SU-DHL-6 (cell line): Measurements from ENCODE around the gene GNA14.

Experiments
- H2AFZ ChIP-seq: fragments of 200-600 bp; sonication (generic); 2 replicates; pipeline ENCODE4 v1.6.1; 2014; ENCODE audit warnings: low read depth, mild to moderate bottlenecking, moderate library complexity, mixed read lengths, antibody characterized with exemption, low read length; ENCODE audit not compliant: severe bottlenecking
- H3F3A ChIP-seq: fragments of 200-600 bp; shearing (Covaris generic); 2 replicates; pipeline ENCODE4 v1.6.0; 2016; ENCODE audit warnings: antibody characterized with exemption, mild to moderate bottlenecking; ENCODE audit not compliant: insufficient read depth
- H3K27ac ChIP-seq: fragments of 200-600 bp; sonication (generic); 2 replicates; pipeline ENCODE4 v1.5.1; 2016; ENCODE audit warnings: low read depth, mild to moderate bottlenecking, low read length, moderate library complexity, mixed read lengths
- H3K27me3 ChIP-seq: fragments of 200-600 bp; sonication (generic), shearing (Covaris generic); 2 replicates; pipeline ENCODE4 v1.6.0; 2014; ENCODE audit warnings: mild to moderate bottlenecking, low read length
- H3K36me3 ChIP-seq: fragments of 200-600 bp; sonication (generic); 2 replicates; pipeline ENCODE4 v1.6.1; 2014; ENCODE audit warnings: mild to moderate bottlenecking, low read length, mixed read lengths
- H3K4me2 ChIP-seq: fragments of 300-600, 200-600 bp; shearing (Covaris generic), sonication (generic); 2 replicates; pipeline ENCODE4 v1.6.0; 2014; ENCODE audit warnings: low read length, low read depth, mild to moderate bottlenecking; ENCODE audit not compliant: poor library complexity, severe bottlenecking
- H3K4me3 ChIP-seq: fragments of 200-600 bp; sonication (generic); 2 replicates; pipeline ENCODE4 v1.5.1; 2014; ENCODE audit warnings: antibody characterized with exemption, low read length, mild to moderate bottlenecking, mixed read lengths; ENCODE audit not compliant: insufficient read depth, poor library complexity, severe bottlenecking
- H3K79me2 ChIP-seq: fragments of 200-600 bp; sonication (generic); 2 replicates; pipeline ENCODE4 v1.6.1; 2014; ENCODE audit warnings: mild to moderate bottlenecking, low read length, moderate library complexity; ENCODE audit not compliant: insufficient read depth
- H3K9ac ChIP-seq: fragments of 200-600 bp; sonication (generic); 2 replicates; pipeline ENCODE4 v1.7.0; 2014; ENCODE audit warnings: mild to moderate bottlenecking, low read length
- H3K9me2 ChIP-seq: fragments of 200-600 bp; sonication (generic); replicated peaks from 2 replicates; pipeline ENCODE4 v1.6.1; 2014; ENCODE audit warnings: low read length; ENCODE audit not compliant: insufficient read depth
- H3K9me3 ChIP-seq: fragments of 200-600 bp; sonication (generic); 2 replicates; pipeline ENCODE4 v1.6.1; 2014; ENCODE audit warnings: low read length, mixed read lengths; ENCODE audit not compliant: insufficient read depth
- H4K20me1 ChIP-seq: fragments of 200-600 bp; sonication (generic); 2 replicates; pipeline ENCODE4 v1.6.1; 2014; ENCODE audit warnings: low read depth, mild to moderate bottlenecking, antibody characterized with exemption, low read length, moderate library complexity, mixed read lengths
- EZH2phosphoT487 ChIP-seq: fragments of 200-600 bp; sonication (generic), shearing (Covaris generic); conservative IDR thresholded peaks from 2 replicates; pipeline ENCODE4 v1.6.1; 2018; ENCODE audit warnings: mild to moderate bottlenecking, antibody characterized with exemption, low read length, moderate library complexity, mixed read lengths
- TF ChIP-seq, protein P1 (sequence below): fragments of 200-600 bp; sonication (generic); IDR thresholded peaks from one replicate; pipeline ENCODE4 v1.5.1; 2017; ENCODE audit warnings: antibody characterized with exemption, mild to moderate bottlenecking, low read length, moderate library complexity; ENCODE audit not compliant: insufficient read depth, poor library complexity, severe bottlenecking

GNA14 gene

DNA sequence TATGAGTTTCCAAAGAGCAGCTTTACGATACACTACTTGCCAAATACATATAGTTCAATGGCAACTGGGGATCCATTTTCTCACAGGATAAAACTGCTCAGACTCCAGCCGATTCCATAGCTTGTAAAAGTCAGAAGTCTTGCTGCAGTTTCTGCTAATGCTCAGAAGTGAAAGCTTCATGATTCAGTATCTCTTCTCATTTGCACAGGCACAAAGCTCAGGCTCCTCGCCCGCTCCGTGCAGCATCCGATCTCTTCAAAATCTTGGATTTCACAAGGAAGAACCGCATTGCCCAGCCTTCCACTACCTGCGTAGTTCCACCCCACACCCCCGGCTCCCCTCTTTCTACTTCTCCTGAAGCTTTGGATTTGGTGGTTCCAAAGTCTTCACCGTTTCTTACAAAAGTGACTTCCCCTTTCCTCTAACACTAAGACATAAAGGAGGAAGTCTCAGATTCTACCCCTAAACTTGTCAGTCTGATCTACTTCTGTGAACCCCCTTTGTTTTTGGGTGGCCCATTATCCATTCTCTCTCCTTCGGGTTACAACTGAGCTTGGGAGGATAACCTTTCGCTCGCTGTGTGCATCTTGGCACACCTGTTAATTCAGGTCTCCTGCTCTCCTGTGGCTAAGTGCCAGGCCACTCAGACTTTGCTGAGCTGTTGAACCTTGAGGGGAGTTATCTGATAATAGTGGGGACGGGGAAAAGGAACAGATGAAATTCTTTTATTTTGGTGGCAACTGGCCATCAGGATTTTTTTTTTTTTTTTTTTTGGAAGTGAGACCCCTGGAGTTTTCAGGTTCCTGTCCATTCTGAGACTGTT lies 194.1 kb downstream of the GNA14 start:
- no peaks in the 10 kb centered on the region for H3K9me3 ChIP-seq
- no peak overlapping the region for H2AFZ ChIP-seq
- no peak overlapping the region for H3K27ac ChIP-seq
- no peaks in the 10 kb centered on the region for H4K20me1 ChIP-seq
- H3K9ac ChIP-seq, result no peak overlapping the region
- no peaks in the 10 kb centered on the region for H3K36me3 ChIP-seq
- H3K79me2 ChIP-seq, result no peaks in the 10 kb centered on the region
- no peak overlapping the region for H3K4me2 ChIP-seq
- TF ChIP-seq, protein P1, sequence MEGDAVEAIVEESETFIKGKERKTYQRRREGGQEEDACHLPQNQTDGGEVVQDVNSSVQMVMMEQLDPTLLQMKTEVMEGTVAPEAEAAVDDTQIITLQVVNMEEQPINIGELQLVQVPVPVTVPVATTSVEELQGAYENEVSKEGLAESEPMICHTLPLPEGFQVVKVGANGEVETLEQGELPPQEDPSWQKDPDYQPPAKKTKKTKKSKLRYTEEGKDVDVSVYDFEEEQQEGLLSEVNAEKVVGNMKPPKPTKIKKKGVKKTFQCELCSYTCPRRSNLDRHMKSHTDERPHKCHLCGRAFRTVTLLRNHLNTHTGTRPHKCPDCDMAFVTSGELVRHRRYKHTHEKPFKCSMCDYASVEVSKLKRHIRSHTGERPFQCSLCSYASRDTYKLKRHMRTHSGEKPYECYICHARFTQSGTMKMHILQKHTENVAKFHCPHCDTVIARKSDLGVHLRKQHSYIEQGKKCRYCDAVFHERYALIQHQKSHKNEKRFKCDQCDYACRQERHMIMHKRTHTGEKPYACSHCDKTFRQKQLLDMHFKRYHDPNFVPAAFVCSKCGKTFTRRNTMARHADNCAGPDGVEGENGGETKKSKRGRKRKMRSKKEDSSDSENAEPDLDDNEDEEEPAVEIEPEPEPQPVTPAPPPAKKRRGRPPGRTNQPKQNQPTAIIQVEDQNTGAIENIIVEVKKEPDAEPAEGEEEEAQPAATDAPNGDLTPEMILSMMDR, result no peak
- no peak for TF ChIP-seq EZH2phosphoT487
- no peaks in the 10 kb centered on the region for H3K27me3 ChIP-seq
- no peaks in the 10 kb centered on the region for H3K9me2 ChIP-seq
- no peaks in the 10 kb centered on the region for H3F3A ChIP-seq
- no peak overlapping the region for H3K4me3 ChIP-seq

DNA sequence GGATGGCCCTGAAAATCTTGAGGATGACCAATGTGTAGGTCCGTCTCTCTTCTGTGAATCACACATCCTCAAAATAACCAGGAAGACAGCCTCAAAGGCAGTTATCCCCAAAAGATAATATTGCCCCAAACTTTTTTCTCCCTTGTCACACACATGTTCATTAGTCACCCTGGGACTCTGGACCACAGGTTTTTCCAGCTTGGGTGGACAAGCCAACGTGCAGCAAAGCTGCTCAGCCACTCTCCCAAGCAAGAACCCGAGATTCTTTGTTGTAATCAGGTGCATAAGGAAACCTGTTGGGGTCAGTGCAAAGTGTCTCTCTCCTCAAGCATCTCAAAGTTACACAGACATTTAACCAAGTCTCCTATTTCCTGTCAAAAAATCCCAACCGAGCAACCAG lies 196.6 kb downstream of the GNA14 start:
- H3K9me3 ChIP-seq, result no peaks in the 10 kb centered on the region
- no peak overlapping the region for H3K9ac ChIP-seq
- H2AFZ ChIP-seq, result no peak overlapping the region
- H3F3A ChIP-seq, result no peaks in the 10 kb centered on the region
- TF ChIP-seq, protein P1, result no peak
- TF ChIP-seq EZH2phosphoT487, result no peak
- H3K27ac ChIP-seq, result no peak overlapping the region
- H3K36me3 ChIP-seq, result no peaks in the 10 kb centered on the region
- H3K4me2 ChIP-seq, result no peak overlapping the region
- H4K20me1 ChIP-seq, result no peaks in the 10 kb centered on the region
- no peaks in the 10 kb centered on the region for H3K9me2 ChIP-seq
- H3K27me3 ChIP-seq, result no peaks in the 10 kb centered on the region
- no peaks in the 10 kb centered on the region for H3K79me2 ChIP-seq
- no peak overlapping the region for H3K4me3 ChIP-seq

DNA sequence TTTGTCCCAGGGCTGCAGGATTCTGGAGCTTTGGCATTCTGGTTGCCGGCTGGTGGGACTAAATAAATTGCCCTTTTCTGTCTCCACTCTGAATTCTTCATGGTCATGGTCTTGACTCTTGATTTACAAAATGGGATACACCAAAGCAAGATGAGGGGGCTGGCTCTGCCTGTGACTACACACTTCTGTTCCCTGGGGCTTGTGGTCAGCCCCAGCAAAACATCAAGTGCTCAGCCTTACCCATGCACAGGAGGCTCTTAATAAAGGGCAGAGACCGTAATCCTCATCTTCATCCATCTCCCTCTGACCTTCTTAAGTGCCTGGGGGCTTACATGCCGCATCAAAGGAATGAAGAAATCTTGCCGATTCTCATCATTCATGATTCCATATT lies 198.0 kb downstream of the GNA14 start:
- no peak overlapping the region for H2AFZ ChIP-seq
- no peaks in the 10 kb centered on the region for H3K36me3 ChIP-seq
- H3K27me3 ChIP-seq, result no peaks in the 10 kb centered on the region
- no peak overlapping the region for H3K27ac ChIP-seq
- H3K4me2 ChIP-seq, result no peak overlapping the region
- H3K4me3 ChIP-seq, result no peak overlapping the region
- H3F3A ChIP-seq, result no peaks in the 10 kb centered on the region
- TF ChIP-seq EZH2phosphoT487, result no peak
- TF ChIP-seq, protein P1, result no peak
- H3K9me3 ChIP-seq, result no peaks in the 10 kb centered on the region
- no peak overlapping the region for H3K9ac ChIP-seq
- H4K20me1 ChIP-seq, result no peaks in the 10 kb centered on the region
- H3K79me2 ChIP-seq, result no peaks in the 10 kb centered on the region
- no peaks in the 10 kb centered on the region for H3K9me2 ChIP-seq
